Measurements from ENCODE around the gene CYB561D1.

DNA sequence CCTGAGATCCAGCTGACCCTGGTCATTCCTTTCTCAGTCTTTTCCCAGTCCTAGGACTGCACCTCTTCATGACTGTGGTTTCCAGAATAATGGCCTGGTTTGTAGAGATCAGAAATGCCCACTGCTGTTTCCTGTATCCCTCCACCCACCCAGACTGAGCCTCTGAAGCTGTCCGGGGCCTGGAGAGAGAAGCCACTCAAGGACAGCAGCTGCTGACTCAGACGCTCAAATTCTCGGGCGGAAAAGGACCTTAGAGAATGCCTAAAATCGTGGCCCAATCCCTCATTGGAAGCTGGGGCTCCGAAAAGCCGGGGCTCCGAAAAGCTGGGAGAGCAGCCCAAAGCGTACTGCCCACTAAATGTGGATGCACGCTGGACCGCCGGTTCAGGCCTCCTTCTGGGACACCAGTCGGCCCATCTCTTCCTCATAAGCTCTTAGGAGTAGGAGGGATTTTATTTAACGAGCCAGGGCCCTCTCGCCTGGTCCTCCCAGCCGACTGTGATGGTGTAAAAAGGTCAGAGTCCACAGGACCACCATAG is 38.0 kb downstream of the CYB561D1 start:
- TF ChIP-seq, protein P1, sequence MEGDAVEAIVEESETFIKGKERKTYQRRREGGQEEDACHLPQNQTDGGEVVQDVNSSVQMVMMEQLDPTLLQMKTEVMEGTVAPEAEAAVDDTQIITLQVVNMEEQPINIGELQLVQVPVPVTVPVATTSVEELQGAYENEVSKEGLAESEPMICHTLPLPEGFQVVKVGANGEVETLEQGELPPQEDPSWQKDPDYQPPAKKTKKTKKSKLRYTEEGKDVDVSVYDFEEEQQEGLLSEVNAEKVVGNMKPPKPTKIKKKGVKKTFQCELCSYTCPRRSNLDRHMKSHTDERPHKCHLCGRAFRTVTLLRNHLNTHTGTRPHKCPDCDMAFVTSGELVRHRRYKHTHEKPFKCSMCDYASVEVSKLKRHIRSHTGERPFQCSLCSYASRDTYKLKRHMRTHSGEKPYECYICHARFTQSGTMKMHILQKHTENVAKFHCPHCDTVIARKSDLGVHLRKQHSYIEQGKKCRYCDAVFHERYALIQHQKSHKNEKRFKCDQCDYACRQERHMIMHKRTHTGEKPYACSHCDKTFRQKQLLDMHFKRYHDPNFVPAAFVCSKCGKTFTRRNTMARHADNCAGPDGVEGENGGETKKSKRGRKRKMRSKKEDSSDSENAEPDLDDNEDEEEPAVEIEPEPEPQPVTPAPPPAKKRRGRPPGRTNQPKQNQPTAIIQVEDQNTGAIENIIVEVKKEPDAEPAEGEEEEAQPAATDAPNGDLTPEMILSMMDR (IDR thresholded peaks at IDR 0.05) = no peak
- TF ChIP-seq POLR2A (IDR thresholded peaks at IDR 0.05) = no peak

Data from lower leg skin (tissue), 3 donors.